ENCODE data around the gene ZSWIM6. TPM values are rescaled to one million over a fixed set of nuclear protein-coding genes. Genes with fewer than 3 reads are reported as not detected.

Gene ZSWIM6
- total RNA-seq, 1 experiment from 2014 or later: 13.0 TPM

DNA sequence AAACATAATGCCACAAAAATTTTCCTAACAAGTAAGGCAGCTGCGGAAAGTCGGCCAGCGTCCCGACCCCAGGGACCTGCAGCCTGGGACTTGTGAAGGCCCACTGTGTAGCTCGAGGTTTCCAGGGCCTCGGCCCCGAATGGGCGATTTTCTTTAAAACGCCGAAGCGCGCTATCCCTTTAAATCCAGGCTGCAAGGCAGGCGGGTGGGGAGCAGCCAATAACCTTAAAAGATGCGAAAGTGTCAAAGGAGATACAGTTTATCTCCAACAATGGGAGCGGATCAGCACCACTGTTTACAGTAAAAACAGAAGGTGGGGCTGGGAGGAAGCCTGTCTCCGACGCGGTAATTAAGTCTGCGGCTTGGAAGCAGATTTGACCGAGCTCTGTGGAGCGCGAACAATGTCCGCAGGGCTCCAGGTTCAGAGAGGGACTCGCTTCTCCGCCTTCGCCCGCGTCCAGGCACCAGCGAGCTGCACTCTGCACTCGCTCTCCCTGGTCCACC, 1.7 kb upstream of the ZSWIM6 start:
- peak; percentile 46 for DNase-seq (ENCODE audit: extremely low read depth, low read depth)

DNA sequence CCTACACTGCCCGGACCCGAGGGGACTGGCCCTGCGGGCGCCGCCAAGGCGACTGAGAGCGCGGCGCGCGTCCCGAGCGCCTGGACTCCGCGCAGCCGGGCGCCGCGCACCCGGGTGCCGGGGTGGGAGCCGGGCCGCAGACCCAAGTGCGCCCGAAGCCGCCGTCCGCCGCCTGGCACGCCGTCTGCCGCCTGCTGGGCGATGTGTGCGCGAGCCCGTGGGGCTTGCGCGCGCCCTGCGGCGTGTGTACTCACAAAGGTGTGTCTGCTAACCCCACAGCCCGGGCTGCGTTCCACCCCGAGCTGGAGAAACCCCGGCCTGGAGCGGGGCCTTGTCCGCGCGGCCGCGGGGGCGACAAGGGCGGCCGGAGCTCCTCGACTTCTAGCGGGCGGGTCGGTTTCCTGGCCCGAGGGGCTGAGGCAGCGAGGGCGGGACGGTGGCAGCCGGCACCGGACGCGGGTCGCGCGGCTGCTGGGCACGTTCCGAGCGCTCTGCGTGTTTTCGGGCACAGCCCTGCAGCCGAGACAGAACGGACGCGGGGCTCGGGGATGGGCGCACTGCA, 1.1 kb upstream of the ZSWIM6 start:
- DNase-seq (ENCODE audit: extremely low read depth, low read depth): peak; percentile 72

DNA sequence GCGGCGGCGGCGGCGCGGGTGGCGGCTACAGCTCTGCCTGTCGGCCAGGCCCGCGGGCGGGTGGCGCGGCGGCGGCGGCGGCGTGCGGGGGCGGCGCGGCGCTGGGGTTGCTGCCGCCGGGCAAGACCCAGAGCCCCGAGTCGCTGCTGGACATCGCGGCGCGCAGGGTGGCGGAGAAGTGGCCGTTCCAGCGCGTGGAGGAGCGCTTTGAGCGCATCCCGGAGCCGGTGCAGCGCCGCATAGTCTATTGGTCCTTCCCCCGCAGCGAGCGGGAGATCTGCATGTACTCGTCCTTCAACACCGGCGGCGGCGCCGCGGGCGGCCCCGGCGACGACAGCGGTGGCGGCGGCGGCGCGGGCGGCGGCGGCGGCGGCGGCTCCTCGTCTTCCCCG, 296 bp downstream of the ZSWIM6 start:
- no peak for DNase-seq (ENCODE audit: extremely low read depth, low read depth)

- DNase-seq (ENCODE audit: extremely low read depth, low read depth): no peak
Observed at GRCh38 chr5:61332851-61333320, 828 bp downstream of the ZSWIM6 start.

DNA sequence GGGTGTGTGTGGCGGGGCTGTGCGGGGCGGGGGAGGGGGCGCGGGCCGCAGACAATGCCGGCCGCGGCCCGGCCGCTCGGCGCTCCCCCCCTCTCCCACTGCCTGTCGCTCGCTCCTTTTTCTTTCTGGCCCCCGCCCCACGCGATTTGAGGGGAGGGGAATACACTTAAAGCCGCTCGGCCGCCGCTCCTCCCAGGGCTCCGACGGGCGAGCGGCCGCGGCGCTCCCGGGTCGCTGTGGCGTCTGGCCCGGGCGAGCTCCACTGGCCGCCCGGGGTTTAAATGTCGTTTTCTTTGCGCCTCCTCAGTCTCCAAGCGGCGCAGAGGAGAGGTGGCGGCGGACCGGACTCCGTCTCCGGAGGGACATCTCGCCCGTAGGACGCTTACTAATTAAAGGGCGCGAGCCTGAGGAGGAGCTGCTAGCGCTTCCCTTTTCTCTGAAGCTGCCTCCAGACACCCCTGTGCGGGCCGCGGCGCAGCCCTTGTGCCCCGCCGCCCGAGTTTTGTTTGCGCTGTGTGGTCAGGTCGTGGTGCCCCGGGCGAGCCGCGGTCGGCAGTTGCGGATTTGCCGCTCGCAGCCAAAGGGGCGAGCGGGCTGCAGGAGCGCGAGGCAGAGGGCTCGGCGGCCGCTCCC, 1.4 kb downstream of the ZSWIM6 start:
- no peak for DNase-seq (ENCODE audit: extremely low read depth, low read depth)

DNA sequence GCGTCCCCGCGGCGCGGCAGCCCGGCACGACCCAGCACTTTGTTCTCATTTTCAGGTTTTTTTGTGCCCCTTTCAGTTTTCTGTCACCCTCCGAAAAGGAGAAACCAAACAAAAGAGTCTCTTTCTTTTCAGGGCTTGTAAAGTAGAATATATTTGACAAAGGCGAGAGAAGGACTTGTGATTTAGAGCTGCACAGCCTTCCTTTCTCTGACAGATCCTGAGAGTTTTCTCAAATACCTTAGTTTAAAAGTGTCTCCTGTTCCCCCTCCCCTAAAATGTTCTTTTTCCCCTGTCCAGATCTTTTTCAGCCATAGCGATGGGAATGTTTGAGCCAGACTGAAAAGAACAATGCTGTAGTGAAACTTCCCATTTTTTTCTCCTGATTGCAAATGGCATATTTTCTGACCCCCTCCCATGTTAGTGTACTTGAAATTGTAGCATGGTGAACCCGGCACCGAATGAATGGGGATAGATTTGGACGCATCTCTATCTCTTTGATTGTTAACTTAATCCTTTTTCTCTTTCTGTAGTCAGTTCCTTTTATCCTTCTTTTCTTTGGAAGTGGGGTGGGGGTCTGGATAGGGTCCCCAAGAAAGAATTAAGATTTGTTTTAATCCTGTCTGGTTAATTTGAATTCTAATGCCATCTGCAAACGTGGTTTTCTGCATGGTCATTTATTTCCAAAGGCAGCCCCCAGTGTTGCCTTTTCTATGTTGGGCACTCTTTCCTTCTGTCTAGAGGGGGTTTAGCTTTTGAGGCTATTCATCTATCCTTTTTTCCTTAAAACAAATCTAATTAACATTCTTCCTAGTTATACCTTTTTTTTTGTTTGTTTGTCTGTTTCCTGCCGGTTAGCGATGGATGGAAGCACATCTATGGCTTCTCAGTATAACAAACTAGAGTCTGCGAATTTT, 2.2 kb downstream of the ZSWIM6 start:
- DNase-seq (ENCODE audit: extremely low read depth, low read depth): no peak

GRCh38 chr5:61334868-61335615, 3.0 kb downstream of the ZSWIM6 start:
- DNase-seq (ENCODE audit: extremely low read depth, low read depth): no peak

DNA sequence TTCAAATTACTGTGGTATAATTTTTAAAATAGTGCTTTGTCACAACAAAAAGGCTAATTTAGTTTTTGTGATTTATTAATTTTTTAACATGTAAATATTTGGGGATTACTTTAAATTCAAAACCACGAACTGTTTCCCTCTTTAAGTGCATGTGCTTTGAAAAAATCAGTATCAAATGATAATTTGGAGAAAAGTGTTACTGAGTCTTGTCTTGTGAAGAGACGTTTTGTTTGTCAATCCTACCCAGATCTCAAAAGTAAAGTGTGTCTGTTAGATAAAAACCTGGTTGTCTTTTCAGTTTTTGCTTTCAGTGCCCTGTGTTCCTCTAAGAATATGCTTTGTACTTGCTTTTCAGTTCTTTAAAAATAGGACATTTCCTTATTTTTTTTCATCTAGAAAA, 7.7 kb downstream of the ZSWIM6 start:
- no peak for DNase-seq (ENCODE audit: extremely low read depth, low read depth)

DNA sequence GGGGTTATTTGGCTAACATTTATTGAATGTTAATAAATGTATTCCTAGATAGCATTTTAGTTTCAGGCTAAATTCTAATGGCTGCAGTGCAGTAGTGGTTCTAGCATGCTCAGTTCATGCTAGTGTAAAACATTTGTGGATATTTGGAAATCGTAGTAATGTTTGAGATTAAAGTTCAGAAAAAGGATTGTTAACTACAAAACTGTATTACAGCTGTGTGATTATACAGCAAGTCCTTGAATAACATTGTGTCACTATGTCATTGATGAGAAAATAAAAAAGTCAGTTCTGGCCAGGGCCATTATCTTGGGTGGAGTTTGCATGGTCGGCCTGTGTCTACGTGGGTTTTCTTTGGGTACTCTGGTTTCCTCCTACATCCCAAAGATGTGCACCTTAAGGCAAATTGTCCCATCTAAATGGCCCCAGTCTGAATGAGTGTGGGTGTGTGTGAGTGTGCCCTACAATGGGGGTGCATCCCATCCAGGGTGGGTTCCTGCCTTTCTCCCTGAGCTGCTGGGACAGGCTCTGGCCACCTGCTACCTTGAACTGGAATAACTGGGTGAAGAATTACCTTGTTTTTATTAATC, 8.8 kb downstream of the ZSWIM6 start:
- no peak for DNase-seq (ENCODE audit: extremely low read depth, low read depth)

DNA sequence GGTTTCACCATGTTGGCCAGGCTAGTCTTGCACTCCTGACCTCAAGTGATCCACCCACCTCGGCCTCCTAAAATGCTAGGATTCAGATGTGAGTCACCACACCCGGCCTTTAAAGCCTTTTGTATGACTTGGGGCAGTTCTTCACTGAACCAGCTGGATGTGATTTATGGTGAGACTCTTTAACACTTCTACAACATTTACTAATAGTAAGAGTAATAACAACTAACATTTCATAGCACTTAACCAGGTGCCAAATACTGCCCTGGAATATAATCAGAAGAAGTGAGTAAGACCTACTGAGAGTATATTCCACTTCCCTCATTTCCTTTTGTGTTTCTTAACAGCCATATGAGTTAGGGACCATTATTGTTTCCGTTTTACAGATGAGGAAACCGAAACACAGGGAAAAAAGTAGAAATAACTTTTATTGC, 10.0 kb downstream of the ZSWIM6 start:
- DNase-seq (ENCODE audit: extremely low read depth, low read depth): no peak

DNA sequence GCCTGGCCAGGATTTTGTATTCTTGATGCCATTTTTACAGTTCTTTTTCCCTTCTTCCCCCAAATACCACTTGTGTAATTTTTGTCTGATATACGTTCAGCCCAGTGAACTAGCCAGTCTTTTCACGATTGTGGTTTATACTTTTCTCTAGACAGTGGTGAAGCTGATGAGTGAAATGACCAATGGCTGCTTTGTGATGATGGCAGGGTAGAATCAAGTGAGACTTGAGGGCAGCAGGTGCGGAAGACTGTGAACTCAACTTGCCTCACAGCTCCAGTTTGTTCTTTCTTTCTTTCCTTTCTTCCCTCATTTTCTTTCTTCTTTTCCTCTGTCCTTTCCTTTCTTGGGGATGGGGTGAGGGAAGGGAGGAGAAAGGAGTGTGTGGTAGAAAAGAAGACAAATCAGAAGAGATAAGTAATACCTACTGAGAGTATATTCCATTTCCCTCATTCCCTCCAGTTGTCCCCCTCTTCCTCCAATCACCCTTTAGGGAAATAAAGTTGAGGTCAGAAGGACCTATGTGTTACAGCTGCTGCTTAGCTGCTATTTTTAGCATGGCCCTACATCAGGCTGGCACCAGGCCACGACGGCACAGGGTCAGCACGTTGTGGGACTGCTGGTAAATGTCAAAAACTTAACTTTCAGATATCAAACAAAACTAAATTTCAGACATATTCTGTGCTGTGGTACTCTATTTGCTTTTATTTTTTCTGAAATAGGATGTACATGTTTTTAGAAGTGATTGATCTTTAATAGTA, 12.3 kb downstream of the ZSWIM6 start:
- DNase-seq (ENCODE audit: extremely low read depth, low read depth): no peak

GRCh38 chr5:61346511-61346910, 14.5 kb downstream of the ZSWIM6 start:
- DNase-seq (ENCODE audit: extremely low read depth, low read depth): no peak

DNA sequence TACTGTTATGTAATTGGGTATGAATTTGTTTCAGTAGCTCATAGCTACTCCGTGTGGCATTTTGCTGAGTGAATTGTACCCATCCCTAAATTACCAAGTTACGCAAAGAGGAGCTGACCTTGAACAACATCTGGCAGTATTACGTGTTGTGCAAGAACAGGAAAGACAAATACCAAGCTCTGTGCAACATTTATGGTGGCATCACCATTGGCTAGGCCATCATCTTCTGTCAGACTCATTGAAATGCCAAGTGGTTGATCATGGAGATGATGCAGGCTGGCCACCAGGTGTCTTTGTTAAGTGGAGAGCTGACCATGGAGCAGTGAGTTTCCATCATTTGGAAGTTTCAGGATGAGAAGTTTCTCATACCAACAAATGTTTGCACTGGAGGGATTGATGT, 15.0 kb downstream of the ZSWIM6 start:
- DNase-seq (ENCODE audit: extremely low read depth, low read depth): no peak

- no peak for DNase-seq (ENCODE audit: extremely low read depth, low read depth)
Observed at GRCh38 chr5:61348447-61348846, 16.4 kb downstream of the ZSWIM6 start.

DNA sequence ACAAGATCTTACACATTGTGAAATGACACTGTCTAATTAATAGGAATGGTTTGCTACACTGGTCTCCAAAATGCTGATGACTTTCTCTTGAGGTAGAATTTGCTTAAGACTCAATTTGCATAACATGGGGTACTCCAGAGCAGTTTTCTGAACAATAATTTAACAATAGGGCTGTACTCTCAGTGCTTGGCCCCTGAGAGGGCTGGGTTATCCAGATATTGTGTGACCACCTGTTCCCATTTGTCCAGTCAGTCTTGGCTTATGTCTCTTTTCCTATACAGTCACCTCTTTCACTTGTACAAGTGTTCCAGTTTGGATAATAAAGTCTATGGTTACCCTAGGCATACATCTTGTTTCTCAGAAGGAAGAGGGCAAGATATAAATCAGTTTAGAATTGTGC, 17.9 kb downstream of the ZSWIM6 start:
- DNase-seq (ENCODE audit: extremely low read depth, low read depth): no peak

DNA sequence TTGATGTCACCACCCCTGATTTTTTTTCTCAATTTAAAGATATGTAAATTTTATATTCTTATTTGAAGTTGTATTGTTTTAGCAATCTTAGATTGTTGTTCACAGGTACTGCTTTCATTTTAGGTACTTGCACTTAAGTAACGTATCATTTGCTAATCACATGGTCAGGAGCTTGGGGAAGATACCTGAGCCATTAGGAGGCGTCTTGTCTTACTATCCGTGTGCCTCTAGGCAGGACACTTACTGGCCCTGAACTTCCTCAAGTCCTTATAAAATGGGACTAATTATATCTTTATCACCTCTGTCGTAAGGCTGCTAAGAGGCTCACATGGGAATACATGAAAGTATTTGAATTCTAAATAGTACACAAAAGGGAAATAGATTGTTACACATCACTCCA, 18.5 kb downstream of the ZSWIM6 start:
- DNase-seq (ENCODE audit: extremely low read depth, low read depth): no peak

GRCh38 chr5:61351733-61352132, 19.7 kb downstream of the ZSWIM6 start:
- no peak for DNase-seq (ENCODE audit: extremely low read depth, low read depth)

DNA sequence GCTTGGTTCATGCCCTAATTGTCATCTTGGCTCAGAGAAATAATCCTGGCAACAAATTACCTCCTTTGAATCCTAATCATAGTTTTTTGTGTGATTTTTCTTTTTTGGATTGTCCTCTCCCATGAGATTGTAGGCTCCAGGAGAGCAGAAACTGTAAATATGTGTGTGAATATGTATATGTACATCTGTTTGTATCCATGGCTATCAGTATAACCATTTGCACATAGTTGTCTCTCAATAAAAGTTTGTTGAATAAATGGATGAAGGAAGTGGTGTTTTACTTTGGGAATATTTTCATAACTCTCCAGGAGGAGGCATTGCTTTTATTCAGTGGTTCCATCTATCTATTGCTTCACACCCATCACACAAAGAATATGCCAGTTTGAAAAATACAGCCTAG, 20.1 kb downstream of the ZSWIM6 start:
- no peak for DNase-seq (ENCODE audit: extremely low read depth, low read depth)

GRCh38 chr5:61352612-61353156, 20.6 kb downstream of the ZSWIM6 start:
- DNase-seq (ENCODE audit: extremely low read depth, low read depth): no peak

Data from NCI-H460 (cell line).